Mesenchymal stem cell (in vitro differentiated cells and primary cell): ENCODE results near the gene JAG2.
"Not testable (repeated sequence)": the region's sequence is repeated elsewhere in the genome, so short reads cannot be mapped to it uniquely, and the experiment has no call there.

Experiments
- DNase-seq: peaks from one replicate; pipeline ENCODE4 v3.0.0-alpha.2; 2013
- H2AFZ ChIP-seq: one replicate; pipeline ENCODE4 v1.6.1; 2013; ENCODE audit warnings: low read depth, mild to moderate bottlenecking, control low read depth, inconsistent platforms, low read length, moderate library complexity
- H2AK5ac ChIP-seq: 2 replicates; pipeline ENCODE4 v1.6.1; 2013; ENCODE audit warnings: low read length, moderate library complexity, mild to moderate bottlenecking, inconsistent platforms; ENCODE audit not compliant: severe bottlenecking
- H2BK120ac ChIP-seq: one replicate; pipeline ENCODE4 v1.6.1; 2013; ENCODE audit warnings: low read depth, mild to moderate bottlenecking, inconsistent platforms, low read length, moderate library complexity
- H2BK12ac ChIP-seq, 2 experiments: one replicate each; pipeline ENCODE4 v1.6.1; 2013; ENCODE audit warnings: inconsistent platforms in 2 of 2, low read length in 2 of 2, mild to moderate bottlenecking in 2 of 2, moderate library complexity in 2 of 2, control low read depth in 1 of 2
- H2BK15ac ChIP-seq: one replicate; pipeline ENCODE4 v1.6.1; 2013; ENCODE audit warnings: mild to moderate bottlenecking, low read depth, inconsistent platforms; ENCODE audit not compliant: poor library complexity, severe bottlenecking
- H2BK5ac ChIP-seq: 2 replicates; pipeline ENCODE4 v1.6.1; 2013; ENCODE audit warnings: low read depth, mild to moderate bottlenecking, low read length, control low read depth, inconsistent platforms; ENCODE audit not compliant: poor library complexity, severe bottlenecking
- H3K14ac ChIP-seq, 2 experiments: one replicate each; pipeline ENCODE4 v1.6.1; 2013; ENCODE audit warnings: inconsistent platforms in 2 of 2, low read length in 2 of 2, control low read depth in 1 of 2, mild to moderate bottlenecking in 1 of 2, moderate library complexity in 1 of 2
- H3K18ac ChIP-seq, 2 experiments: one replicate each; pipeline ENCODE4 v1.6.1; 2013; ENCODE audit warnings: inconsistent platforms in 2 of 2, low read length in 2 of 2, control low read depth in 1 of 2, low read depth in 1 of 2, mild to moderate bottlenecking in 1 of 2
- H3K23ac ChIP-seq, 2 experiments: one replicate each; pipeline ENCODE4 v1.6.1; 2013; ENCODE audit warnings: inconsistent platforms in 2 of 2, low read length in 2 of 2, mild to moderate bottlenecking in 2 of 2, moderate library complexity in 2 of 2, control low read depth in 1 of 2
- H3K27ac ChIP-seq: 2 replicates; pipeline ENCODE4 v1.5.1; 2013; ENCODE audit warnings: mild to moderate bottlenecking, moderate library complexity, low read length, control low read depth, inconsistent platforms; ENCODE audit not compliant: poor library complexity, severe bottlenecking
- H3K27me3 ChIP-seq, 2 experiments: 2 replicates each; pipeline versions ENCODE4 v1.6.1 to v1.7.0; 2013; ENCODE audit warnings: low read length in 2 of 2, mild to moderate bottlenecking in 2 of 2, moderate library complexity in 2 of 2, control low read depth in 1 of 2, inconsistent platforms in 1 of 2; ENCODE audit not compliant: control insufficient read depth in 1 of 2, insufficient read depth in 1 of 2
- H3K36me3 ChIP-seq, 2 experiments: 2 replicates each; pipeline versions ENCODE4 v1.6.1 to v1.7.0; 2013; ENCODE audit warnings: low read length in 2 of 2, control low read depth in 1 of 2, inconsistent platforms in 1 of 2, low read depth in 1 of 2, mild to moderate bottlenecking in 1 of 2; ENCODE audit not compliant: insufficient read depth in 2 of 2, control insufficient read depth in 1 of 2
- H3K4ac ChIP-seq, 2 experiments: one replicate each; pipeline ENCODE4 v1.6.1; 2013; ENCODE audit warnings: inconsistent platforms in 2 of 2, low read length in 2 of 2, mild to moderate bottlenecking in 2 of 2, moderate library complexity in 2 of 2, control low read depth in 1 of 2, low read depth in 1 of 2
- H3K4me1 ChIP-seq: 2 replicates; pipeline ENCODE4 v1.6.1; 2013; ENCODE audit warnings: low read depth, low read length, control low read depth; ENCODE audit not compliant: control insufficient read depth, insufficient read depth
- H3K4me2 ChIP-seq: 2 replicates; pipeline ENCODE4 v1.6.1; 2013; ENCODE audit warnings: low read length, mild to moderate bottlenecking, inconsistent platforms; ENCODE audit not compliant: poor library complexity, severe bottlenecking
- H3K4me3 ChIP-seq, 2 experiments: 2 replicates each; pipeline versions ENCODE4 v1.5.1 to v1.7.0; 2013; ENCODE audit warnings: low read length in 2 of 2, mild to moderate bottlenecking in 2 of 2, control low read depth in 1 of 2, low read depth in 1 of 2; ENCODE audit not compliant: insufficient read depth in 1 of 2
- H3K79me1 ChIP-seq: replicated peaks from 2 replicates; pipeline ENCODE4 v1.6.1; 2013; ENCODE audit warnings: mild to moderate bottlenecking, control low read depth, low read length, inconsistent platforms; ENCODE audit not compliant: poor library complexity, severe bottlenecking
- H3K9ac ChIP-seq: 2 replicates; pipeline ENCODE4 v1.7.0; 2013; ENCODE audit warnings: mild to moderate bottlenecking, low read length, moderate library complexity
- H3K9me3 ChIP-seq: 2 replicates; pipeline ENCODE4 v1.7.0; 2013; ENCODE audit warnings: mild to moderate bottlenecking, low read length; ENCODE audit not compliant: control insufficient read depth
- H4K8ac ChIP-seq: one replicate; pipeline ENCODE4 v1.6.1; 2013; ENCODE audit warnings: inconsistent platforms, mild to moderate bottlenecking, low read length, moderate library complexity
- H4K91ac ChIP-seq: one replicate; pipeline ENCODE4 v1.6.1; 2013; ENCODE audit warnings: mild to moderate bottlenecking, low read length, inconsistent platforms
- WGBS: methylation state at CpG from one replicate; pipeline ENCODE4 v1.1.7; 2013; ENCODE audit warnings: mixed read lengths; 5-methylcytosine and 5-hydroxymethylcytosine counted together

JAG2 gene

GRCh38 chr14:105109243-105109642, 59.3 kb downstream of the JAG2 start:
- H3K9me3 ChIP-seq, H2AK5ac ChIP-seq, H2AFZ ChIP-seq, H2BK120ac ChIP-seq, H3K4me2 ChIP-seq, H2BK15ac ChIP-seq, H3K9ac ChIP-seq, DNase-seq, H4K91ac ChIP-seq, H3K4me1 ChIP-seq, H3K4ac ChIP-seq, H3K18ac ChIP-seq, H2BK12ac ChIP-seq, H3K14ac ChIP-seq, H3K79me1 ChIP-seq, H2BK5ac ChIP-seq, H3K4me3 ChIP-seq, H4K8ac ChIP-seq, H3K23ac ChIP-seq, H3K27ac ChIP-seq, H3K36me3 ChIP-seq: not testable (repeated sequence)
- WGBS = 95% methylated on average over 8 of the region's 8 CpGs
- H3K27me3 ChIP-seq = peaks cover 18 to 46% of the 10 kb centered on the region in 2 experiments

GRCh38 chr14:105108516-105108864, 60.1 kb downstream of the JAG2 start:
- H2BK15ac ChIP-seq = no peak overlapping the region
- H3K4ac ChIP-seq = no peak overlapping the region
- no peak overlapping the region for H2BK12ac ChIP-seq
- no peak overlapping the region for H4K8ac ChIP-seq
- H3K23ac ChIP-seq = no peak overlapping the region
- H3K79me1 ChIP-seq = no peaks in the 10 kb centered on the region
- no peak overlapping the region for H3K4me2 ChIP-seq
- peaks cover 5% of the 10 kb centered on the region for H3K9me3 ChIP-seq
- no peak overlapping the region for H3K27ac ChIP-seq
- H3K27me3 ChIP-seq = peaks cover 18 to 53% of the 10 kb centered on the region in 2 experiments
- H2AFZ ChIP-seq = no peak overlapping the region
- H3K14ac ChIP-seq = no peak overlapping the region
- H2BK120ac ChIP-seq = no peak overlapping the region
- WGBS = 86% methylated on average over 7 of the region's 7 CpGs
- H3K4me3 ChIP-seq = no peak overlapping the region
- H2AK5ac ChIP-seq = no peak overlapping the region
- no peak overlapping the region for H2BK5ac ChIP-seq
- H3K18ac ChIP-seq = no peak overlapping the region
- DNase-seq = no peak
- no peak overlapping the region for H3K9ac ChIP-seq
- no peak overlapping the region for H4K91ac ChIP-seq
- H3K36me3 ChIP-seq = no peaks in the 10 kb centered on the region
- no peaks in the 10 kb centered on the region for H3K4me1 ChIP-seq

- Histone ChIP-seq H2BK120ac (no peak overlapping the region), H3K36me3 (no peaks in the 10 kb centered on the region), H2AFZ (no peak overlapping the region), H2BK15ac (no peak overlapping the region), H4K91ac (no peak overlapping the region), H3K27ac (no peak overlapping the region), H3K23ac (no peak overlapping the region), H3K18ac (no peak overlapping the region), H3K79me1 (no peaks in the 10 kb centered on the region), H3K9me3 (peaks cover 11% of the 10 kb centered on the region), H2BK5ac (no peak overlapping the region), H3K14ac (no peak overlapping the region), H3K9ac (no peak overlapping the region), H3K4me1 (no peaks in the 10 kb centered on the region), H3K27me3 (peaks cover 23 to 59% of the 10 kb centered on the region in 2 experiments), H2AK5ac (no peak overlapping the region), H3K4ac (no peak overlapping the region), H3K4me3 (no peak overlapping the region), H3K4me2 (no peak overlapping the region), H4K8ac (no peak overlapping the region), H2BK12ac (no peak overlapping the region)
- DNase-seq = no peak
- WGBS = 84% methylated on average over 7 of the region's 9 CpGs
Measured at GRCh38 chr14:105107781-105108515, 60.6 kb downstream of the JAG2 start.

DNA sequence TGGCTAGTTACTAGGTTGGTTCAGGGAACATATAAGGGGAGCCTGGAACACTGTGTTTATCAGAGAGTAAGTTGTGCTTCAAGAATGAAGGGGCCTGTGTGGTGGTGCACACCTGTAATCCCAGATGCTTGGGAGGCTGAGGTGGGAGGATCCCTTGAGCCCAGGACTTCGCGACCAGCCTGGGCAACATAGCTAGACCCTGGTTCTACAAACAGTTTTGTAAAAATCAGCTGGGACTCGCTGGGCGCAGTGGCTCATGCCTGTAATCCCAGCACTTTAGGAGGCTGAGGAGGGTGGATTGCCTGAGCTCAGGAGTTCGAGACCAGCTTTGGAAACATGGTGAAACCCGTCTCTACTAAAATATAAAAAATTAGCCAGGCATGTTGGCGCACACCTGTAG, 61.2 kb downstream of the JAG2 start:
- Histone ChIP-seq H3K27me3 (peaks cover 29 to 65% of the 10 kb centered on the region in 2 experiments), H3K79me1 (no peaks in the 10 kb centered on the region), H3K27ac (no peak overlapping the region), H2AK5ac (no peak overlapping the region), H2BK15ac (no peak overlapping the region), H3K4me3 (no peak overlapping the region), H3K36me3 (no peaks in the 10 kb centered on the region), H4K91ac (no peak overlapping the region), H3K23ac (no peak overlapping the region), H3K14ac (no peak overlapping the region), H3K4me1 (no peaks in the 10 kb centered on the region), H3K4ac (no peak overlapping the region), H4K8ac (no peak overlapping the region), H2BK120ac (no peak overlapping the region), H3K9me3 (peaks cover 15% of the 10 kb centered on the region), H2BK12ac (no peak overlapping the region), H3K18ac (no peak overlapping the region), H3K4me2 (no peak overlapping the region), H3K9ac (no peak overlapping the region), H2BK5ac (no peak overlapping the region), H2AFZ (no peak overlapping the region)
- 88% methylated on average over 7 of the region's 7 CpGs for WGBS
- DNase-seq = no peak
